Effector memory CD8-positive, alpha-beta T cell (primary cell): ENCODE measurements around the gene SUN2.

Experiments
- ATAC-seq: fragments of 150-1000 bp; cut with Tn5 transposase; replicated peaks from 2 replicates; pipeline ENCODE4 v1.10.0; 2021; ENCODE audit warnings: mild to moderate bottlenecking, moderate library complexity
- DNase-seq, 3 experiments: peaks; one replicate each; pipeline ENCODE4 v3.0.0; 2021
- H3K27ac Mint-ChIP-seq, 2 donors: one replicate each; pipeline ENCODE4 v1.8.0; 2022; ENCODE audit warnings: mild to moderate bottlenecking in 2 of 2, mixed read lengths in 2 of 2, moderate library complexity in 2 of 2
- H3K27me3 Mint-ChIP-seq, 2 donors: one replicate each; pipeline ENCODE4 v1.8.0; 2022; ENCODE audit warnings: mixed read lengths in 2 of 2
- H3K36me3 Mint-ChIP-seq: one replicate; pipeline ENCODE4 v1.8.0; 2022; ENCODE audit warnings: mild to moderate bottlenecking, moderate library complexity, mixed read lengths; ENCODE audit not compliant: insufficient read depth
- H3K4me1 Mint-ChIP-seq, 2 donors: one replicate each; pipeline ENCODE4 v1.8.0; 2022; ENCODE audit warnings: low read depth in 2 of 2, mixed read lengths in 2 of 2
- H3K4me3 Mint-ChIP-seq, 2 donors: one replicate each; pipeline ENCODE4 v1.8.0; 2022; ENCODE audit warnings: mild to moderate bottlenecking in 2 of 2, mixed read lengths in 2 of 2, moderate library complexity in 2 of 2
- H3K9me3 Mint-ChIP-seq, 2 donors: one replicate each; pipeline ENCODE4 v1.8.0; 2022; ENCODE audit warnings: mixed read lengths in 2 of 2

Gene SUN2

GRCh38 chr22:38741576-38741975, 14.2 kb downstream of the SUN2 start:
- Mint-ChIP-seq H3K36me3 (peaks cover 100% of the 10 kb centered on the region), H3K27ac (peak overlapping the region; percentile 52 to 95), H3K27me3 (no peaks in the 10 kb centered on the region), H3K9me3 (no peaks in the 10 kb centered on the region), H3K4me3 (no peak overlapping the region), H3K4me1 (peaks cover 22 to 29% of the 10 kb centered on the region in 2 donors)
- ATAC-seq (no peak), DNase-seq (no peak)

DNA sequence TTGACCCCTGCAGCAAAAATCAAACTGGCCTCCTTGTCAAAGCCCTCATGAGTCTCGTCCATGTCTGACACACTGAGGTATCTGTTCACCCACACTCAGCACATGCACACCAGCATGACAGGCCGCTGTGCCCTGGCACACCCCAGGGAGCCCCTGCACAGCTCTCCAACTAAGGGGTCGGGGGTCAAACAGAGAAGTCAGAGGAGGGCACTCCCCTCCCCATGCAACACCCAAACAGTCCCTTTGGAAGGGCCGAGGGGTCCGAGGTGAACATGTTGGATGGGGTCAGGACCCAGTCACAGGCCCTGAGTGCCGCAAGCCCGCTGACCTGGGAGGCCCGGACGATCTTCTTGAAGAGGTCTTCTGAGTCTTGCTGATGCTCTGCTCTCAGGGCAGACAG, 14.6 kb downstream of the SUN2 start:
- Mint-ChIP-seq H3K4me1 (peaks cover 23 to 29% of the 10 kb centered on the region in 2 donors), H3K36me3 (peaks cover 100% of the 10 kb centered on the region), H3K4me3 (no peak overlapping the region), H3K27me3 (no peaks in the 10 kb centered on the region), H3K9me3 (no peaks in the 10 kb centered on the region), H3K27ac (peak overlapping the region; percentile 52 to 95)
- DNase-seq (no peak), ATAC-seq (no peak)

GRCh38 chr22:38740754-38741153, 15.0 kb downstream of the SUN2 start:
- peaks cover 100% of the 10 kb centered on the region for H3K36me3 Mint-ChIP-seq
- H3K27me3 Mint-ChIP-seq: no peaks in the 10 kb centered on the region
- DNase-seq: no peak
- H3K9me3 Mint-ChIP-seq: no peaks in the 10 kb centered on the region
- H3K4me1 Mint-ChIP-seq: peaks cover 25 to 29% of the 10 kb centered on the region in 2 donors
- no peak overlapping the region for H3K4me3 Mint-ChIP-seq
- ATAC-seq: no peak
- peak overlapping the region; percentile 52 to 95 for H3K27ac Mint-ChIP-seq

GRCh38 chr22:38740116-38740723, 15.6 kb downstream of the SUN2 start:
- Mint-ChIP-seq H3K9me3 (no peaks in the 10 kb centered on the region), H3K27ac (peak overlapping the region in 1 of 2 donors; percentile 95), H3K27me3 (no peaks in the 10 kb centered on the region), H3K4me3 (no peak overlapping the region), H3K36me3 (peaks cover 100% of the 10 kb centered on the region), H3K4me1 (peaks cover 27 to 31% of the 10 kb centered on the region in 2 donors)
- DNase-seq (no peak), ATAC-seq (no peak)

GRCh38 chr22:38739300-38740055, 16.3 kb downstream of the SUN2 start:
- ATAC-seq (no peak), DNase-seq (no peak)
- peak overlapping the region in 1 of 2 donors; percentile 95 for H3K27ac Mint-ChIP-seq
- H3K27me3 Mint-ChIP-seq: no peaks in the 10 kb centered on the region
- peaks cover 100% of the 10 kb centered on the region for H3K36me3 Mint-ChIP-seq
- no peak overlapping the region for H3K4me3 Mint-ChIP-seq
- peaks cover 31 to 38% of the 10 kb centered on the region in 2 donors for H3K4me1 Mint-ChIP-seq
- H3K9me3 Mint-ChIP-seq: no peaks in the 10 kb centered on the region

GRCh38 chr22:38738475-38739070, 17.2 kb downstream of the SUN2 start:
- Mint-ChIP-seq H3K4me3 (peak overlapping the region in 1 of 2 donors; percentile 31), H3K27me3 (no peaks in the 10 kb centered on the region), H3K27ac (peak overlapping the region; percentile 86 to 95), H3K4me1 (peaks cover 37 to 43% of the 10 kb centered on the region in 2 donors), H3K36me3 (peaks cover 100% of the 10 kb centered on the region), H3K9me3 (no peaks in the 10 kb centered on the region)
- DNase-seq (no peak), ATAC-seq (no peak)

DNA sequence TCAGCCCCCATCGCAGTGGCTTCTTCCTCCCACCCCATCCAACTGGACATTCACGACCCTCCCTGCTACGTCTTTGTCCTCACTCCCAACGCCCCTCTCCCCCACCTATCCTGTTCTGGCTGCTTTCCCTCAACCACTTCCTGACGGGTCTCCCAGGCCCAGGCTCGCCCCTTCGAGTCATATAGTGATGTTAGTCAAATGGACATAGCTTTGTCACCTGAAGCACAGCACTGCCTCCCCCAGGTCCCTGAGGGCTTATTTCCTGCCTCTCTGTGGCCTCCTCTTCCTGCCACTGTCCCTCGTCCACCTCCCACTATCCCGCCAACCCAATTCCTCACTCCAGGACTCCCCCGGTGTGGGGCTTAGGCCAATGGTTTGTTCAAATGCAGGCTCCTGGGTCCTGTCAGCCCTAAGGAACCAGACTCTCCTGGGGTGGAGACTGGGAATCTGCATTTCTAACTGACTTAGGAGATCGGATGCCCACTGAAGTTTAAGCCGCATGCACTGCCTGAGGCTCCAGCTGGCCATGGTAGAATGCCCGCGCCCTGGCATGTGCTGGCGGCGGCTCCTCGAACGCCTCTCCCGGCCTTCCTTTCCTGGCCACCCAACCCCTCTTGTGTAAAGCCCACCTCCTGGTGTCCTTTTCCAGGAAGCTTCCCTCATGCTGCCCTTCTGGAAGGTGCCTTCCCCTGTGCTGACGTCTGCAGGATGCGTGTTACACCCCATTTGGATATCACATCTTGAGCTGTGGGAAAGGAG, 18.3 kb downstream of the SUN2 start:
- ATAC-seq: no peak
- peak overlapping the region; percentile 6 to 9 for H3K4me3 Mint-ChIP-seq
- H3K9me3 Mint-ChIP-seq: no peaks in the 10 kb centered on the region
- H3K4me1 Mint-ChIP-seq: peaks cover 44 to 50% of the 10 kb centered on the region in 2 donors
- H3K27me3 Mint-ChIP-seq: no peaks in the 10 kb centered on the region
- peak overlapping the region; percentile 86 to 95 for H3K27ac Mint-ChIP-seq
- no peak for DNase-seq
- peaks cover 100% of the 10 kb centered on the region for H3K36me3 Mint-ChIP-seq

GRCh38 chr22:38736257-38736570, 19.6 kb downstream of the SUN2 start:
- Mint-ChIP-seq H3K27me3 (no peaks in the 10 kb centered on the region), H3K4me1 (peaks cover 47 to 51% of the 10 kb centered on the region in 2 donors), H3K27ac (peak overlapping the region; percentile 86 to 95), H3K9me3 (no peaks in the 10 kb centered on the region), H3K4me3 (peak overlapping the region in 1 of 2 donors; percentile 19), H3K36me3 (peaks cover 100% of the 10 kb centered on the region)
- DNase-seq: no peak
- no peak for ATAC-seq

DNA sequence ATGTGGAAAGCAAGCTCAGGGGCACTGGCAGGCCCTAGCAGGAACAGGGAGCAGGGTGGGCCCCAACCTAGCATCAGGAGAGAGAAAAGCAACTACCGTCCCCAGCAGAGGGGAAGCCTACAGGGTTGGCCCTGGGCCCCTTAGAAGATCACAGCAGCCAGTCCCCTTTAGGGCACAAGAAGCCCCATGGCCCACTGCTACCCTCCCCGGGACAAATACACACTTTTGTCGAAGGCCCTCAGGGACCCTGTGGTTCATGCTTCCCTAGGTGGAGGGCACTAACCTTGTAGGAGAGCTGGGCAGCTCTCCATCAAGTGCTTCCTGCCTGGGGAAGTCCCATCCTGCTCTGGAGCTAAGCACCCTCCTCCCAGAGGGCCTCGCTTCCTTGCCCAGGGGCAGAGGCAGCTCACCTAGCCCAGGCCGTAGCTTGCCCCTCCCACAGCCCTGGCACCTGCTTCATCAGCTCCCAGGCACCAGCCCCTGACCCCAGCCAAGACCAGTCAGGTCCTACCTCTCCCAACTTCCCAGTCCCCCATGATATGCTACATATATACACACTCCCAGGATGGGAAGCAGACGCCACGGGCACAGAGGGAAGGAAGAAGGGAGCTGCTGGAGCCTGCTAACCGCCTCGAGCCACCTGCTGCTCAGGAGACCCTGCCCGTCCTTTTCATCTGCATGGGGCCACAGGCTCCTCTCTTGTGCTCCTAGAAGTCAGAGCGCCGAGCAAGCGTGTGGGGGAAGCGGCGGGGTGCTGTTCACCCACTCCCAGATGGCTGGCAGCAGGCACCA, 20.1 kb downstream of the SUN2 start:
- DNase-seq (no peak), ATAC-seq (peak; percentile 15)
- H3K27me3 Mint-ChIP-seq: no peaks in the 10 kb centered on the region
- H3K4me3 Mint-ChIP-seq: peak overlapping the region in 1 of 2 donors; percentile 19
- no peaks in the 10 kb centered on the region for H3K9me3 Mint-ChIP-seq
- H3K4me1 Mint-ChIP-seq: peaks cover 41 to 47% of the 10 kb centered on the region in 2 donors
- peak overlapping the region in 1 of 2 donors; percentile 95 for H3K27ac Mint-ChIP-seq
- peaks cover 100% of the 10 kb centered on the region for H3K36me3 Mint-ChIP-seq

GRCh38 chr22:38735126-38735464, 20.7 kb downstream of the SUN2 start:
- H3K4me1 Mint-ChIP-seq: peaks cover 45 to 47% of the 10 kb centered on the region in 2 donors
- H3K4me3 Mint-ChIP-seq: no peak overlapping the region
- no peaks in the 10 kb centered on the region for H3K9me3 Mint-ChIP-seq
- ATAC-seq: no peak
- peak overlapping the region; percentile 72 to 95 for H3K27ac Mint-ChIP-seq
- H3K27me3 Mint-ChIP-seq: no peaks in the 10 kb centered on the region
- H3K36me3 Mint-ChIP-seq: peaks cover 100% of the 10 kb centered on the region
- no peak for DNase-seq

- H3K36me3 Mint-ChIP-seq: peaks cover 100% of the 10 kb centered on the region
- H3K27ac Mint-ChIP-seq: peak overlapping the region; percentile 72 to 95
- H3K4me3 Mint-ChIP-seq: peak overlapping the region in 1 of 2 donors; percentile 17
- H3K4me1 Mint-ChIP-seq: peaks cover 45 to 49% of the 10 kb centered on the region in 2 donors
- ATAC-seq (peak; percentile 8), DNase-seq (no peak)
- no peaks in the 10 kb centered on the region for H3K27me3 Mint-ChIP-seq
- no peaks in the 10 kb centered on the region for H3K9me3 Mint-ChIP-seq
Measured at GRCh38 chr22:38734421-38735100, 21.2 kb downstream of the SUN2 start.

GRCh38 chr22:38733724-38734381, 21.9 kb downstream of the SUN2 start:
- Mint-ChIP-seq H3K27ac (peak overlapping the region; percentile 87 to 95), H3K27me3 (no peaks in the 10 kb centered on the region), H3K4me3 (peak overlapping the region in 1 of 2 donors; percentile 33), H3K9me3 (no peaks in the 10 kb centered on the region), H3K4me1 (peaks cover 45 to 49% of the 10 kb centered on the region in 2 donors), H3K36me3 (peaks cover 100% of the 10 kb centered on the region)
- ATAC-seq (peak; percentile 18), DNase-seq (no peak)
